SJCRH30 (cell line): ENCODE data around the gene FIZ1. TPM values are rescaled to one million over a fixed set of nuclear protein-coding genes. Genes with fewer than 3 reads are reported as not detected.

Experiments used
- DNase-seq, 2 experiments: peaks; one replicate each; pipeline ENCODE4 v3.0.0-alpha.2; 2015 to 2020
- H3K27ac ChIP-seq: fragments of 250-450 bp; sonication (Bioruptor Pico); 2 replicates; pipeline ENCODE4 v1.5.1; 2020; ENCODE audit warnings: mild to moderate bottlenecking, moderate library complexity
- H3K27me3 ChIP-seq: fragments of 250-450 bp; sonication (Bioruptor Pico); 2 replicates; pipeline ENCODE4 v1.5.1; 2020; ENCODE audit warnings: mild to moderate bottlenecking, moderate library complexity
- H3K36me3 ChIP-seq: fragments of 250-450 bp; sonication (Bioruptor Pico); 2 replicates; pipeline ENCODE4 v1.5.1; 2020; ENCODE audit warnings: mild to moderate bottlenecking, moderate library complexity
- H3K4me1 ChIP-seq: fragments of 250-450 bp; sonication (Bioruptor Pico); 2 replicates; pipeline ENCODE4 v1.5.1; 2020; ENCODE audit warnings: mild to moderate bottlenecking, moderate library complexity
- H3K4me3 ChIP-seq: fragments of 250-450 bp; sonication (Bioruptor Pico); 2 replicates; pipeline ENCODE4 v1.5.1; 2020; ENCODE audit warnings: mild to moderate bottlenecking, moderate library complexity
- H3K9me3 ChIP-seq: fragments of 250-450 bp; sonication (Bioruptor Pico); replicated peaks from 2 replicates; pipeline ENCODE4 v1.5.1; 2020; ENCODE audit warnings: mild to moderate bottlenecking, moderate library complexity
- total RNA-seq: library from RNA; depleted of rRNA; stranded (reverse); fragments of >200 nt; shearing (Covaris generic); gene quantifications from 2 replicates; pipeline ENCODE4 v1.2.3, GENCODE V29; 2014

Gene FIZ1
- total RNA-seq, 1 experiment from 2014 or later, result 7.9 TPM

- peak in 1 of 2 experiments; percentile 50 for DNase-seq
- Histone ChIP-seq H3K27me3 (peaks cover 16% of the 10 kb centered on the region), H3K27ac (no peak overlapping the region), H3K36me3 (no peaks in the 10 kb centered on the region), H3K9me3 (no peaks in the 10 kb centered on the region; the same call in 1 of the 2 replicates), H3K4me1 (no peaks in the 10 kb centered on the region), H3K4me3 (no peak overlapping the region)
These were observed 36.0 kb downstream of the FIZ1 start for GRCh38 chr19:55563261-55563690.

- no peaks in the 10 kb centered on the region for H3K36me3 ChIP-seq
- no peak for DNase-seq
- no peak overlapping the region for H3K27ac ChIP-seq
These were observed 39.6 kb downstream of the FIZ1 start for GRCh38 chr19:55559684-55560083.

GRCh38 chr19:55554741-55555152, 44.6 kb downstream of the FIZ1 start:
- Histone ChIP-seq H3K27ac (no peak overlapping the region), H3K36me3 (no peaks in the 10 kb centered on the region), H3K4me3 (no peak overlapping the region), H3K27me3 (peaks cover 18% of the 10 kb centered on the region), H3K4me1 (peaks cover 15% of the 10 kb centered on the region; the same call in 1 of the 2 replicates), H3K9me3 (no peaks in the 10 kb centered on the region)
- no peak for DNase-seq

More at GRCh38 chr19:55559684-55560083, 39.6 kb downstream of the FIZ1 start:
- Histone ChIP-seq H3K4me1 (no peaks in the 10 kb centered on the region), H3K9me3 (no peaks in the 10 kb centered on the region), H3K4me3 (no peak overlapping the region), H3K27me3 (peaks cover 16% of the 10 kb centered on the region)

- Histone ChIP-seq H3K27ac (no peak overlapping the region), H3K4me1 (peaks cover 19% of the 10 kb centered on the region; the same call in 1 of the 2 replicates), H3K4me3 (no peak overlapping the region), H3K9me3 (no peaks in the 10 kb centered on the region), H3K27me3 (peaks cover 18% of the 10 kb centered on the region), H3K36me3 (no peaks in the 10 kb centered on the region)
- no peak for DNase-seq
These were observed 45.0 kb downstream of the FIZ1 start for GRCh38 chr19:55554302-55554701.

GRCh38 chr19:55553217-55554182, 45.8 kb downstream of the FIZ1 start:
- H3K27ac ChIP-seq, result no peak overlapping the region
- H3K27me3 ChIP-seq, result peaks cover 18% of the 10 kb centered on the region
- DNase-seq, result no peak

GRCh38 chr19:55552620-55553019, 46.7 kb downstream of the FIZ1 start:
- H3K27me3 ChIP-seq, result peaks cover 18% of the 10 kb centered on the region
- no peaks in the 10 kb centered on the region for H3K9me3 ChIP-seq
- no peak overlapping the region for H3K27ac ChIP-seq
- peaks cover 27% of the 10 kb centered on the region for H3K4me1 ChIP-seq
- no peak overlapping the region for H3K4me3 ChIP-seq
- no peaks in the 10 kb centered on the region for H3K36me3 ChIP-seq
- no peak for DNase-seq

More at GRCh38 chr19:55553217-55554182, 45.8 kb downstream of the FIZ1 start:
- H3K36me3 ChIP-seq, result no peaks in the 10 kb centered on the region
- H3K9me3 ChIP-seq, result no peaks in the 10 kb centered on the region
- peaks cover 20% of the 10 kb centered on the region; the same call in 1 of the 2 replicates for H3K4me1 ChIP-seq
- no peak overlapping the region for H3K4me3 ChIP-seq

- Histone ChIP-seq H3K4me1 (peaks cover 31% of the 10 kb centered on the region), H3K9me3 (no peaks in the 10 kb centered on the region), H3K27ac (no peak overlapping the region), H3K4me3 (no peak overlapping the region), H3K27me3 (peaks cover 18% of the 10 kb centered on the region), H3K36me3 (no peaks in the 10 kb centered on the region)
- DNase-seq, result no peak
These were observed 47.1 kb downstream of the FIZ1 start for GRCh38 chr19:55552206-55552605.

- Histone ChIP-seq H3K9me3 (no peaks in the 10 kb centered on the region), H3K4me1 (peaks cover 42% of the 10 kb centered on the region), H3K36me3 (no peaks in the 10 kb centered on the region), H3K27ac (no peak overlapping the region), H3K27me3 (peaks cover 18% of the 10 kb centered on the region), H3K4me3 (peak overlapping the region; percentile 50)
- DNase-seq, result no peak
These were observed 49.0 kb downstream of the FIZ1 start for GRCh38 chr19:55550321-55550650.

- Histone ChIP-seq H3K4me3 (peak overlapping the region; percentile 50), H3K27me3 (peaks cover 12% of the 10 kb centered on the region), H3K4me1 (peaks cover 46% of the 10 kb centered on the region), H3K9me3 (no peaks in the 10 kb centered on the region), H3K36me3 (no peaks in the 10 kb centered on the region), H3K27ac (peak overlapping the region; percentile 21; the same call in 1 of the 2 replicates)
- peak; percentile 57 to 67 for DNase-seq
These were observed 49.6 kb downstream of the FIZ1 start for GRCh38 chr19:55549500-55550320.

- Histone ChIP-seq H3K9me3 (no peaks in the 10 kb centered on the region), H3K27me3 (no peaks in the 10 kb centered on the region), H3K36me3 (no peaks in the 10 kb centered on the region), H3K4me3 (no peak overlapping the region), H3K27ac (no peak overlapping the region), H3K4me1 (peaks cover 37% of the 10 kb centered on the region)
- peak; percentile 66 to 73 for DNase-seq
These were observed 52.3 kb downstream of the FIZ1 start for GRCh38 chr19:55546822-55547614.

GRCh38 chr19:55546011-55546410, 53.3 kb downstream of the FIZ1 start:
- H3K9me3 ChIP-seq, result no peaks in the 10 kb centered on the region
- H3K4me3 ChIP-seq, result no peak overlapping the region
- H3K36me3 ChIP-seq, result no peaks in the 10 kb centered on the region
- DNase-seq, result no peak
- no peaks in the 10 kb centered on the region for H3K27me3 ChIP-seq
- H3K27ac ChIP-seq, result no peak overlapping the region
- peaks cover 37% of the 10 kb centered on the region for H3K4me1 ChIP-seq

GRCh38 chr19:55545443-55545842, 53.9 kb downstream of the FIZ1 start, which contains the start of gene SBK3:
SBK3 (minus strand) TSS chr19:55545543; CDS start chr19:55545543, 0 bp downstream.
- H3K27me3 ChIP-seq, result no peaks in the 10 kb centered on the region
- no peaks in the 10 kb centered on the region for H3K9me3 ChIP-seq
- no peak for DNase-seq
- H3K36me3 ChIP-seq, result no peaks in the 10 kb centered on the region
- H3K4me3 ChIP-seq, result no peak within 1 kb of the TSS
- peaks cover 43% of the 10 kb centered on the region for H3K4me1 ChIP-seq
- no peak within 1 kb of the TSS for H3K27ac ChIP-seq

- H3K27me3 ChIP-seq, result no peaks in the 10 kb centered on the region
- H3K9me3 ChIP-seq, result no peaks in the 10 kb centered on the region
- no peak for DNase-seq
- H3K27ac ChIP-seq, result no peak overlapping the region
- no peaks in the 10 kb centered on the region for H3K36me3 ChIP-seq
- peaks cover 43% of the 10 kb centered on the region for H3K4me1 ChIP-seq
- H3K4me3 ChIP-seq, result no peak overlapping the region
These were observed 54.4 kb downstream of the FIZ1 start for GRCh38 chr19:55544776-55545439.

GRCh38 chr19:55544014-55544413, 55.3 kb downstream of the FIZ1 start:
- peaks cover 39% of the 10 kb centered on the region for H3K4me1 ChIP-seq
- no peak overlapping the region for H3K27ac ChIP-seq
- H3K4me3 ChIP-seq, result no peak overlapping the region
- no peak for DNase-seq
- H3K27me3 ChIP-seq, result no peaks in the 10 kb centered on the region
- no peaks in the 10 kb centered on the region for H3K36me3 ChIP-seq
- no peaks in the 10 kb centered on the region for H3K9me3 ChIP-seq
